Measurements from ENCODE around the gene TSPAN18.

- TF ChIP-seq CREB1 (CRISPR knock-in tag; IDR thresholded peaks at IDR 0.05; ENCODE audit: low read depth) (no peak), CTCF (conservative IDR thresholded peaks at IDR 0.05; ENCODE audit: low read depth in 2 of 2) (no peak), ZNF331 (CRISPR knock-in tag; IDR thresholded peaks at IDR 0.05; ENCODE audit: low read depth) (no peak)
Measured at GRCh38 chr11:44840521-44841251, 113.9 kb downstream of the TSPAN18 start.

All from GM23338 (cell line).